ENCODE data around the gene CUX1.
"Not testable (repeated sequence)": the region's sequence is repeated elsewhere in the genome, so short reads cannot be mapped to it uniquely, and the experiment has no call there.

The CUX1 gene

DNA sequence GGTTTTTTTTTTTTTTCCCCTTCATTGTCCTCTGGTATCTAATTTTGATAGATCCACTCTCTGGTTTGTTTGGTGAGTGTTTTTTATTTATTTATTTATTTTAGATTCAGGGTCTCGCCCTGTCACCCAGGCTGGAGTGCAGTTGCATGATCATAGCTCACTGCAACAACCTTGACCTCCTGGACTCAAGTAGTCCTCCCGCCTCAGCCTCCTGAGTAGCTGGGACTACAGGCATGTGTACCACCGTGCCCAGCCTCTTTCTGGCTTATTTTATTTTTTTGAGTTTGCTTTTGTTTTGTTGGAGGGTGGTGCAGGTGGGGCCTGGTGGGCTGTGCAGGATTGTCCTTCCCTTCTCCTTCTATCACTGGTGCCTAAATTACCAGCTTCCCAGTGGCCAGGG lies 282.0 kb downstream of the CUX1 start:
- no peak for DNase-seq (ENCODE audit: low read depth)

DNA sequence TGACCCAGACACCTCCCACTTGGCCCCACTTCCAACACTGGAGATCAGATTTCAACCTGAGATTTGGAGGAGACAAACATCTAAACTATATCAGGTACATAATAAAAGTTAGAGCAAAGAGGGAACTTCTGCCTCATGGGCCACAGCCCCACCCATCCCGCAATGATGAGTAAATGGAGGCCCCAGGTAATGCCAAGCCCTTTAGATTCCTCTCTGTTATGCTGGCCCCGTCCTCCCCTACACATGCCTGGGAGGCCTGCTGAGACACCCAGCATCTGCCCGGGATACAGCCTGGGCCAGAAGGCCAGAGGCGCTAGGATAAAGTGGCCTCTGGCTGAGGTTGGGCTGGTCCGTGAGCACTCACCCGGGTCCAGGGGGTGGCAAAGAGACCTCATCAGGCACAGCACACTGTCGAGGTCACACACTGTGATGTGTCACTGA lies 283.7 kb downstream of the CUX1 start:
- no peak for DNase-seq (ENCODE audit: low read depth)

DNA sequence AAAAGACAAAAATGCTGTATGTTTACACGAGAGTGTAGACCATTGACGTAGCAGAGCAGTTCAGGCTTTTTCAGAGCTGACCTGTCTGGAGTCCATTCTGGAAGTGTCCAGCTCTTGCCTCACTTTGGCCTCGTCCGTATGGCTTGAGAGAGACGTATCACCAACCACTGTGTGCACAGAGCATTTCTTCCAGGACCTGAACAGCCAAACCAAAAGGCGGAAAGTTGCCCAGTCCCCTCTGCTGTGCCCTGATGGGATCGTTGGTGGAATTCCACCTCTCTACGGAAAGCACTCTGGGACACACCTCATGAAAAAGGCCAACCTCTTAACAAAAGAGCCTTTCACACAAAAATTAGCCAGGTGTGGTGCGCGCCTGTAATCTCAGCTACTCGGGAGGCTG lies 284.5 kb downstream of the CUX1 start:
- no peak for DNase-seq (ENCODE audit: low read depth)

DNA sequence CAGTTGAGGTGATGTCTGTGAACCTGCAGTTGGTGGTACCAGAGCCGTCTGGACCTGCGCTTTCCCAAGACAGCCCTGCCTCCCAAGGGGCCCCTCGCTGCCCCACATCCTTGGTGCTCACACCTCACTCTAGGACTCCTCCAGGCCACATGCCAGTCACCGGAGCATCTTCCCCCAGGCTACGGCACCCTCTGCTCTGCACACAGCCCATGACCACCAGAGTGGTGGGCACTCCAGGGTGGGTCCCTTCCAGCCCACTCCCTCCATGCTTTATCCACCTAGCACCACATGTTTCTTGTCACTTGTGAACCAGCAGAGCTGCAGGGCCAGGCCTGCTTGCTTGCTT lies 285.6 kb downstream of the CUX1 start:
- no peak for DNase-seq (ENCODE audit: low read depth)

DNA sequence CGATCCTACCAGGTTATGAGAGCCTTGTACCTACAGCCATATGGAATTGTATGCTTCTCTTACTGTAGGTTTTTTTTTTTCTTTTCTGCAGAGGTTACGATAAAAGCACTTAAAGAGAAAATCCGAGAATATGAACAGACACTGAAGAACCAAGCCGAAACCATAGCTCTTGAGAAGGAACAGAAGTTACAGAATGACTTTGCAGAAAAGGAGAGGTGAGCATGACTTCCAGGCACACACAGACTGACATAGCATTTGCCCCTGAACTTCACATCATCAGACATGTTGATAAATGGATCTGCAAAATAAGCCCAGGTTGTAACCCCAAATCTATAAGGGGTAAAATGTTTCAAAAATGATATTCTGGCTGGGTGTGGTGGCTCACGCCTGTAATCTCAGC lies 286.8 kb downstream of the CUX1 start:
- no peak for DNase-seq (ENCODE audit: low read depth)

DNA sequence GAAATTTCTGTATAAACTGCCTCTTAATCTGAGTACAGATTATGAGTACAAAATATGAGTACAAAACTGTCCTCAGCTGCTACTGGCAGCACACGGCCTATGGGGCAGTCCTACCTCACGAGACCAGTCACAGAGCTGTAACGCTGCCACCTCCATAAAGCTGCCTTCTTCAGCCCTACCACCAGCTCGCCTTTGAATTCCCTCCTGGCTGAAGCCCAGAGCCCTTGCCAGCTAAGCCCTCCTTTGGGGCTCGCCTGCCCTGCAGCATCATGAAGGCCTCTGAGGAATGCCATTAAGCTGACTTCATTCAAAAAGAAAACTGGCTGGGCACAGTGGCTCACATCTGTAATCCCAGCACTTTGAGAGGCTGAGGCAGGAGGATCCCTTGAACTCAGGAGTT lies 289.2 kb downstream of the CUX1 start:
- no peak for DNase-seq (ENCODE audit: low read depth)

DNA sequence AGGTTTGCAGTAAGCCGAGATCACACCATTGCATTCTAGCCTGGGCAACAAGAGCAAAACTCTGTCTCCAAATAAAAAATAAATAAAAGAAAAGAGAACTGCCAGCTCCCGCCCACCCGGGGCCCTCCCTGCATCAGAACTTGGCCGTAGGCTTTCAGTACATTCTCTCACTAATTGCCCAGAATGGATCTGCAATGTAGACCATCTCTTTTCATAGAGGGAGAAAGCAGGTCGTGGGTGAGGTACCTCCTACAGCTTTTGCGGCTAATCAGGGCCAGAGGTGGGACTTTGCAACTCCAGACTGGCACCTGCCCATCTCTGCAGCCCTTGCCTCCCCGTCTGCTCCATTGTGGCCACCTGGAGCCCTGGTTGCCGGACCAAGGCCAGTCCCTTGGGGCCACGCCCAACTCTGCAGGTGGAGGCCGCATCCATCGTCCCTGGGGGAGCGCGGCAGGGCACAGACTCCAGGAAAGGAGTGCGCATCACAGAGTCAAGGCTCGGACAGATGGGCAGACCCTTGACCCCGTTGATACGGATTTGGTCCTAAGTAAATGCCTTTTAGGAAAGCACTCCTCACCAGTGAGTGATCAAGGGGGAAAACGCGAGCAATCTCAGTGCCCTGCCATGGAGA lies 290.2 kb downstream of the CUX1 start:
- no peak for DNase-seq (ENCODE audit: low read depth)

DNA sequence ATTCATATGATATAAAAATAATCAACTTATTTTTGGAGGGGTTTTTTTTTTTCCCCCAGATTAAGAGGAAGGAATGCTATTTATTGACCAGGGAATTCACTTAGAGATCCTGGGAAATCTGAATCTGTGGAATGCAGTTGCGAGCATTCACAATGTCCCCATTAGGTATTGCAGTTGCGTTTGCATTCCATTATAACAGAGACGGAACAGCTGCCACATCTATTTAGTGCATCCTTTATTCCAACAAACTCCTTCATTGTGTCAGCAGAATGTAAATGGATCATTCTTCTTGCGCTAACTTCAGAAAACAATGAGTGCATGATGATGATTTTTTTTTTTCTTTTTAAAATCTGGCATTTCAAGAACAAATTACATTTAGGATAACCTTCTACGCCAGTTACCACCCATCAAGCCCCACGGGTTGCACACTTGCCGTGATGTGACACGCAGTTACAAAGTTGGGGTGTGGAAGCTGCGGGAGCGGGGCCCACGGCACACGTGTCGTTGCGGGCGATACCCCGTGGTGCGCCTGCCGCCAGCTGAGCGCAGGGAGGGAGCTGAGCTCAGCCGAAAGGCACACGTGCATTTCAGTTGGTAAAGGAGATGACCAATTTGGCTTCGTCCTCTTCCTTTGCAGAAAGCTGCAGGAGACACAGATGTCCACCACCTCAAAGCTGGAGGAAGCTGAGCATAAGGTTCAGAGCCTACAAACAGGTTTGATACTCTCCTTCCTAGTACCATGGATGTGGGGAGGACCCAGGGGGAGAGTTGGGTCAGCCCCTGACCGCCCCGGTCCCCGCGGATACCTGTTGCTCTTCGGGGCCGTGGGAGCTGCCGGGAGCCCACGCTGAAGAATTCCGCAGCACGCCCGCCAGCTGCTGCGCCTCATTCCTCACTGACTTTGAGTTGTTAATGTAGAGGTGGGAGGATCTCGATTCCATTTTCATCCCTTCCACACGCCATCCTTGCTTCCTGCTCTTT lies 293.9 kb downstream of the CUX1 start:
- DNase-seq (ENCODE audit: low read depth): no peak

DNA sequence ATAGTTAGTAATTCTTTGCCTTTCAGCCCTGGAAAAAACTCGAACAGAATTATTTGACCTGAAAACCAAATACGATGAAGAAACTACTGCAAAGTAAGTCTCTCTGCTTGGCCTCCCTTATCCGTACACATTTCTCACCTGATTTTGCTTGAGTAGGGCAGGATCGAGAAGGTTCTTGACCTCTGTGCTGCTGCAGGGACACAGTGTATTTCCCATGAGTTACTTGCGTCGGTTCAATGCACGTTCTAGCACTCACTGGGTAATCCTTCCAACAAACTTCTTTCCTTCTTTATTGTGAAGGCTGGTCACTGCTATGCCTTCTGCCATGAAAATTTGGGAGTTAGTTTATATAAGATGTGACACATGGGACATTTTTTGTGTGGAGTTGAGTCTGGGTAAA lies 297.8 kb downstream of the CUX1 start:
- DNase-seq (ENCODE audit: low read depth): no peak

DNA sequence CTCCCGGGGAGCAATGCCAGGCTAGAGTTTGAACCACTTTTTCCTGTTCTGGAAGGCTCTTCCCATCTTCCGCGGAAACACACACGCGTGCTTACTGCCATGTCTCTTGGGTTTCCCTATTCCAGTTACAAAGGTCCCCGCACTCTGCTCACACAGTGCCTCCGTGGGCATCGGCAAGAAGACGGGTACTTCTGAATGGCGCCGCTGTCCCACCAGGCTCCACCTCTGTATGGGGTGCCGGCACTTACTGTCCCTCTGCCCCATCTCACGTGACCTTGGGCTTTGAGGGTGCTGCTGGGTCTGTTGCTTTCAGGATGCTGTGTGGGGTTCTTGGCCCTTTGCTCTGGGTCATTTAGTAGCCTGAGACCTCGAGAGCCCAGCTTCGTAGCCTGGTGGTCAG lies 298.5 kb downstream of the CUX1 start:
- no peak for DNase-seq (ENCODE audit: low read depth)

DNA sequence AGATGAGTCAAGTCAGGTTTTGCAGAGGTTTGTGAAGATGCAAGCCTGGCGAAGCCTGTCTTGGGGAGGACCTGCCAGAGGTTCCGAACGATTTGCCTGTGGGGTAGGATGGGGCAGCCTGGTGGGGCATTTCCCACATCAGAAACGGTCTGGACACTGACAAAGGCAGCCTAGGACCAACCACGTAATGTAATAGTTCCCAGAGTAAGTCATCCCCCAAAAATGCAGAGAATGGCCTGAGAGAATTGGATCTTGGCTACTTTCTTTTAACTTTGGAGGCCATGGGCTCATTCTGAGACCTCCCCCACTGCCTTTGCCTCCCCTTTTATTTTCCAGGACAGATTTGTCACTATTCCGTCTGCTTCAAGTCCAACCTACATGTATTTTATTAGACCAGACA lies 300.3 kb downstream of the CUX1 start:
- DNase-seq (ENCODE audit: low read depth): no peak

DNA sequence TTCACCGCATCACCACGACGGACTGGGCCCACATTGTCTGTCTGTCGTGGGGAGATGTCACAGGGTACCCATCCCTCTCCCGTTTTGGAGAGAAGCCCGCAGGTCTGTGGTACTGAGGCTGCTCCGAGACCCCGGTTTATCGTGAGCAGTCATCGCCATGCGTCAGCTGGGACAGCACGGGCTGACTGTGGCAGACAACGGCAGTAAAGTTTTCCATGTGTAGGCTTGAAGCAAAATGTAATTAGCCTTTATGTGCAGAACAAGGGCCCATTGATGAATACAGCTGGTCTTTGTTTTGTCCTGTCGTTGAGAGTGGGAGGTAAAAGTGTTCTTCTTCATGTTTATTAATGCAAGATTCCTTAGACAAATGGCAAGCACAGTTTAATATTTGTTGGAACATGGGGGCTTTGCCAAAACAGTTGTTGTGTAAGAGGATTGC lies 301.8 kb downstream of the CUX1 start:
- no peak for DNase-seq (ENCODE audit: low read depth)

DNA sequence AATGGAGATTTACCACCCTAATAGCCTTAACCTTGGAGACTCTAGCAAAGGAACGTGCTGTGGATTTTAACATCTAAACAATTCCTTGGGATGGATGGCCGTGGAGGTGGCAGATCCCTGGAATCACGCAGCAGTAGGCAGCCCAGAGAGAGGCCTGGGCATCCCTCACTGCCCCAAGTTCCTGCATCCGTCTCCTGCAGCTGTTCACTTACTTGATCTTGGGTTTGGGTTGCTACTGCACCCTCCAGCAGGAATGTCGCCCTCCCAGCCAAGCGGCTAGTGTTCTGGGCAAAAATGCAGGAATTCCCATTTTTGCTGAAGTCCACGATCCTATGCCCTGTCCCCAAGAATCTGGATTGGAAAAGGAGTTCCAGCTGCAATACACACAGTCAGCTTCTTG lies 302.5 kb downstream of the CUX1 start:
- DNase-seq (ENCODE audit: low read depth): no peak

DNA sequence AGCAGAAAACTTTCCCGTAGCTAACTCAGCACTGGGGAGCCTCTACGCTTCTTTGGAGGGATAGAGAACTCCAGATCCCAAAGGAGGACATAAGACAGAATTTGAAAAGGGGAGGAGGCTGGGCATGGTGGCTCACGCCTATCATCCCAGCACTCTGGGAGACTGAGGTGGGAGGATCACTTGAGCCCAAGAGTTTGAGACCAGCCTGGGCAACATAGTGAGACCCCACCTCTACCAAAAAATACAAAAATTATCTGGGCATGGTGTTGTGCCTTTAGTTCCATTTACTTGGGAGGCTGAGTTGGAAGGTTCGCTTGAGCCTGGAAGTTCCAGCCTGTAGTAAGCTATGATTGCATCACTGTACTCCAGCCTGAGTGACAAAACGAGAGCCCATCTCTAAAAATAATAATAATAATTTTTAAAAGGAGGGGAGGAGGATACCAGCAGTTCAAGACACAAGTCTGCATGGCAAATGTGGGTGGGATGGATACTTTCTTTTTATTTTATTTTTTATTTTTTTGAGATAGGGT lies 303.3 kb downstream of the CUX1 start:
- no peak for DNase-seq (ENCODE audit: low read depth)

DNA sequence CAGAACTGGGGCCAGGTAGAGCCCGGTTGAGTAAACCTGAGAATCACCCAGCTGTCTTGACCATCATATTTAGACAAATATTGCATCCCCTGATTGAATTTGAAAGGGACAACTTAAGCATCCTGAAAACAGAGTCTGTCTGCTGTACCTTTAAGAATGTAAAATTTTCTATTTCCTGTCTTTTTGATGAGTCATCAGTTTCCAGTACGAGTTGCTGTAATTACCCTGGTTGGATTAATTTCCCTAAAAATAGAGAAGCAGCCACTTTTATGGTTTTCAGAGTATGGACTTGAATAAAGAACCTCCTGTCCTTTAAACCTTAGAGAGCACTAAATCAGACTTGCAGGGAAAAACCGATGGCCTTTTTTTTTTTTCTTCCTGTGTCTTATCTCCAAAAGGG lies 304.6 kb downstream of the CUX1 start:
- DNase-seq (ENCODE audit: low read depth): no peak

DNA sequence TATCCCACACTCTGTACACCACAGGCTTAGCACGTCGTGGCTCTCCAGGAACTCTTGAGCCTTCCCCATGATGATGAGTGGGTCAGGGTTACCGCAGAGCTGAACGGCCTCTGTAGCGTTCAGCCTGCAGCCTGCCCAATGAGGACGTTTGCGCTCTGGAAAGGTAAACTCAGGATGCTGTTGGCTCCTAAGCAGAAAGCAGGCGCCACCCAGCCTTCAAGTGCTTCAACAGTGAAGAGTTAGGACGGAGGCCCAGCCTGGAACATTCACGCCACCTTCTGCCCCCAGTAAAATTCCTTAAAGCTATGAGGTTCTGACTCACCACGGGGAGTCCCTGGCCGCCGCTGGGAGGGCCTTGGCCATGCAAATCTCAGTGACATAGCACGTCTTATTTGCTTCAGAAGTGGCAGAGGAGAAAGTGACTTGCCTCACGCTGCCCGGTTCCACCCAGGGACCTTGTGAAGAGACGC lies 307.7 kb downstream of the CUX1 start:
- no peak for DNase-seq (ENCODE audit: low read depth)

DNA sequence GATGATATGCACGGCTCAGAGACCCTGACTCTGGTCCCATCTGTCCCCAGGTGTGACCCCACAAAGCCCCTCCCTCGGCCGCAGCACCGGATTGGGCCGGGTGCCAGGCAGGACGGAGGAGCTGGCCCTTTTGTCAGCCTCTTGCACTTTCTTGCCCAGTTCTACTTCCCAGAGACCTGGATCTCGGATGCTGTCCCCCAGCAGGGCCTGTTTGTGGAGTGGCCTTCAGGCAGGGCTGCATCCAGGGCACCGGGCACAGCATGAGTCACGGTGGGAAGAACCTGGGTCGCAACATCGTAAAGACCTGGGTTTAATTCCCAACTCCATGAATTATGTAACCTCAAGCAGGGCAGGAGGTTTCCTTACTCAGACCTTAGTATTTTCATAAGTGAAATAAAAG lies 310.9 kb downstream of the CUX1 start:
- DNase-seq (ENCODE audit: low read depth): no peak

DNA sequence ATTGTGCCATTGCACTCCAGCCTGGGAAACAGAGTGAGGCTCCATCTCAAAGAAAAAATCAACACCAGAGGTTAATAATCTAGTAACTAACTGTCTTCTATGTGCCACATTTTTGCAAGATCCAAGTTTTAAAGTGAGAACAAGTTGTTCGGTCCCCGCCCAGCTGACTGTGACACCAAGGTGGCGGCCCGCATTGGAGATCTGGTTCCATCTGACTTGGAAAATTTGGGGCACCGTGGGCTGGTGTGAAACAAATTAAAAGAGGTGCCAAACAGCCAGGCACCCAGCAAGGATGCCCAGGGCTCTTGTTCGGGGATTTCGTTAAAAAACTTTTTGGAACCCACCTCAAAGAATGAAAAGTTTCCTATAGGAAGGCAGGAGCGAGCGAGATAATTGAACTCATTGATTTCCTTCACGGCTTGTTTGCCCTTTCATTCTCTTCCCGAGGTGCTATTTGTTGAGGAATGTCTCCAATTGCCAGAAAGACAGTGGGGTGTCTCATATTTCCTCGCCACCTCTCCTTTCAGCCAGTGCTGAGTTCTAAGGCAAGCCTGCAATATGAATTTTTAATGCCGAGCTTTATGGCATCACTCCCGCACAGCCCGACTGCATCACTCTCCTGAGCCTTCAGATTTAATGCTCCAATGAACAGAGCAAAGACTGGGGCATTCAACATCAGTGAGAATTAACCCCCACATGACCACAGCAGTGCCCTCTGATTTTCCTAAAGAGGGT lies 312.4 kb downstream of the CUX1 start:
- no peak for DNase-seq (ENCODE audit: low read depth)

DNA sequence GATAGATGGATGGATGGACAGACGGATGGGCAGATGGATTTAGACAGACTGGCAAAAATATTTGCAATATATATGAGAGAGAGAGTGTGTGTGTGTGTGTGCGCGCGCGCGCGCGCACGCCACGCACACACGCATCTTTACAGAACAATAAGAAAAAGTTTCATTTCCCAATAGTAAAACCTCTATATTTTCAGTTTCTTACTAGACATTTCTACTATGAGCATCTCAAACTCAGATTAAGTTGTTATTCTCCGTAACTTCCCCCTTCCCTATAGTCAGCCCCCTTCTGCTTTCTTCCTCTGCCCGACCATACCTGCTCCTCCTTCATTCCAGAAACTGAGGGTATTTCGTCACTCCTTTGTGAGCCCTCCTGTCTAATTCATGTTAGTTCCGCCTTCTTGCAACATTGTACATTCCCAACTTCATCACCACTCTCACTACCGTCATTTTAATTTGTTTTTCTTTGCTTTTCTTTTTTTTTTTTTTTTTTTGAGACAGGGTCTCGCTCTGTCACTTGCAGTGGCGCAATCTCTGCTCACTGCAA lies 314.9 kb downstream of the CUX1 start:
- DNase-seq (ENCODE audit: low read depth): no peak

DNA sequence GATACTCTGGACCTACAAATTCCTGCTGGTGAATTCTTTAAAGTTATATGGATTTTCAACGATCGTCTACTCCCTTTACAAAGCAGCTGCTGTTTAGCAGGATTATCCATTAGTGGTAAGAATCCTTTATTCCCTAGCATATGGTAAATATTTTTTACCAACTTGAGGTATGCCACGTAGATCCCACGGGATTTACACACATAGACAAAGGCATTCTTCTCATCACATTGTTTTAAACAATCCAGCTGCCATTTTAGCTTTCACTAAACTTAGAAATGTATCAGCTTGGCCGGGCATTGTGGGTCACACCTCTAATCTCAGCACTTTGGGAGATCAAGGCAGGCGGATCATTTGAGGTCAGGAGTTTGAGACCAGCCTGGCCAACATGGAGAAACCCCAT lies 321.2 kb downstream of the CUX1 start:
- no peak for DNase-seq (ENCODE audit: low read depth)

DNA sequence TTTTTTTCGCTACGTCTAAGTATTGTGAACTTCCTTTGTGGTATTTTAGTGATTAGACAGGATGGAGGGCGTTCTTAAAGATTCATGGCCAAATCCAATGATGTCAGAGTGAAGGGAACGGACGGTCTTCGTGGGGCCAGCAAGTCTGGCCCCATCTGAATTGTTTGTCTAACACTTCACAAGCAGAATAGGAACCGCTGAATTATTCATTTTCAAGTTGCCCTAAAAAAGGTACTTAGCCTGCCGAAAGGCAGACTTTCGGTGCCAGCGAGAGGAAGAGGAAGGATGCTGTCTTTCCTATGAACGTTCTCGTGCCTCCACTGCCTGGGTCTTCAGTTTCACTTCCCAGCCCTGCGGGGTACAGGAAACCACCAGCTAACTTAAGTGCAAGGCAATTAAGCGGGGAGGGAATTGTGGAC lies 323.5 kb downstream of the CUX1 start:
- DNase-seq (ENCODE audit: low read depth): no peak

DNA sequence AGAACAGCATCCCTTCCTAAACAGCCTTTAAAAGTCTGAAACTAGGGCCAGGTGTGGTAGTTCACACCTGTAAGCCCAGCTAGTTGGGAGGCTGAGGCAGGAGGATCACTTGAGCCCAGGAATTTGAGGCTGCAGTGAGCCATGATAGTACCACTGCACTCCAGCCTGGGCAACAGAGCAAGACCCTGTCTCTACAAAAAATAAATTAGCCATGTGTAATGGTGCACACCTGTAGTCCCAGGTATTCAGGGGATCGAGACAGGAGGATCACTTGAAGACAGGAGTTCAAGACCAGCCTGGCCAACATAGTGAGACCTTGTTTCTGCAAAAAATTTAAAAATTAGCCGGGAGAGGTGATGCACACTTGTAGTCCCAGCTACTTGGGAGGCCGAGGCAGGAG lies 325.0 kb downstream of the CUX1 start:
- DNase-seq (ENCODE audit: low read depth): not testable (repeated sequence)
